GM21723 (cell line): Measurements from ENCODE around the gene AGMO.

Experiments used
- ATAC-seq: cut with Tn5 transposase; IDR thresholded peaks from one replicate; pipeline ENCODE4 v1.9.1; 2021; ENCODE audit warnings: mild to moderate bottlenecking, moderate library complexity; ENCODE audit not compliant: unreplicated experiment

The AGMO gene

DNA sequence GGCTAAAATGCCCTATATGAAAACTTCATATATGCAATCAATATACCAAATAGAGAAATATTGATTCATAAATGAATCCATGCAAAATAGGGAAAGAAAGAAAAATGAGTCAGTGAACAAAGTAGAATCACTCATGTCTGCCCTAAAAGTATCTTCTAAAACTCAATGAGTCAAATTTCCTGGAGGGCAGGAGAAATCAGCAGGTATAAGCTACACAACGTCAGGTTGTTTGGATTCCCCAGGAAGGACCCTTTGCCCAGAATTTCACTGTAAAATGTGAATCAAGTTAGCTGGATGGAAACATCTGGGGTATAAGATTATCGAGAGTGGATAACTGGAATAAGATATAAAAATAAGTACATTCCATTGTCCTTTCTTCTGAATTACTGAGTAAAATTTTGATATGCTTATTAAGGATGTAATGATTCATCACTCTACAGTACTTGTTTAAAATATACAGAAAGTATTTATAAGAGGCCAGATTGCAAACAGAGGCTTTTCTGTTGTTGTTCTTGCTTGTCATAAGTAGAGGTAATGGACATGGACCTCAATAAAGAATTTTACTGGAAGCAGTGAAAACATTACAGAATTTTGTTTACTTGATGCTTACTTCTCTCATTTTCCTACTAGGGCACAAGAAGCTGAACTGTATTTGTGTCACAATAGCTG is 99.0 kb downstream of the AGMO start:
- no peak for ATAC-seq

DNA sequence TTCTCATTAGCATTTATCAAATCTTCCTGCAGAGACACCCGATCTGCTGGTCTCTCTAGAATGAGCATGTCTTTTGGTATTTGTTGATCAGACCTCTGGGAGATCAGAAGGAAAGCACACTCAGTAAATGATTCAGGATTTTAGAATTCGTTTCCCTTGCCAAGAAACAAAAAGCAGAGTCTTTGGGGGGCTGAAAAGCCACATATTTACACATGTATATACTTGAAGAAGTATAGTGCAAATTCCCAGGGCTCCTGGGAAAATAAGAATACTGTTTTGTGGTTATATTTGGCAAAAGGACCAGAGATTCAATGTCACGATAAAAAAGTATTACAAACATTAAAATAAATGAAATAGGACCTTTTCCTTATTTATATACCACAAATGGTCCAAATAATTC is 100.2 kb downstream of the AGMO start:
- ATAC-seq: no peak

DNA sequence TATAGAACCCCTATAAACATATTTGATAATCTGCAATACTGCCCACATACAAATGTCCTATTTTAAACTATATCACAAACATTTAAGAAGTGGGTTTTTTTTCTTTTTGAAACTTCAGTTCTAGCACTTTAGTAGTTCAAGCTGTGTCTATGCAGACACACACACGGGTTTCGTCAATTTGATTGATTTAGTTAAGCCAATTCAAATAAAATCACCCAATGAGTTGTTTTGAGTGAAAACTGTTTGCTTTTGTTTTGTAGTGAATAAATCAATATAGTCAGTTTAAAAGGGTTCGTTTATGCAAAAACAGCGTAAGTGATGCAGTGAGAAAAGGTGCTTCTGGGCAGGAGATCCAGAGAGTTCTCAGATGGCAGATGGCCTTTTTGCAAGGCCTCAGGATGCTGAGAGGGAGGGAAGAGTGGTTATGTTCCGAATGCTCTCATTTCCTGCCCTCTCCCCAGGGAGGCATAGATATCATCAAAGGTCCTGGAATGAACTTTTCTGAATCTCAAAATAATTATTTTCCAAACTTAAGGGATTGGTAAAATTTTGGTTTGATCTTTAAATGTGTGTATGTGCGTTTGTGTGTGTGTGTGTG is 102.7 kb downstream of the AGMO start:
- ATAC-seq: no peak

DNA sequence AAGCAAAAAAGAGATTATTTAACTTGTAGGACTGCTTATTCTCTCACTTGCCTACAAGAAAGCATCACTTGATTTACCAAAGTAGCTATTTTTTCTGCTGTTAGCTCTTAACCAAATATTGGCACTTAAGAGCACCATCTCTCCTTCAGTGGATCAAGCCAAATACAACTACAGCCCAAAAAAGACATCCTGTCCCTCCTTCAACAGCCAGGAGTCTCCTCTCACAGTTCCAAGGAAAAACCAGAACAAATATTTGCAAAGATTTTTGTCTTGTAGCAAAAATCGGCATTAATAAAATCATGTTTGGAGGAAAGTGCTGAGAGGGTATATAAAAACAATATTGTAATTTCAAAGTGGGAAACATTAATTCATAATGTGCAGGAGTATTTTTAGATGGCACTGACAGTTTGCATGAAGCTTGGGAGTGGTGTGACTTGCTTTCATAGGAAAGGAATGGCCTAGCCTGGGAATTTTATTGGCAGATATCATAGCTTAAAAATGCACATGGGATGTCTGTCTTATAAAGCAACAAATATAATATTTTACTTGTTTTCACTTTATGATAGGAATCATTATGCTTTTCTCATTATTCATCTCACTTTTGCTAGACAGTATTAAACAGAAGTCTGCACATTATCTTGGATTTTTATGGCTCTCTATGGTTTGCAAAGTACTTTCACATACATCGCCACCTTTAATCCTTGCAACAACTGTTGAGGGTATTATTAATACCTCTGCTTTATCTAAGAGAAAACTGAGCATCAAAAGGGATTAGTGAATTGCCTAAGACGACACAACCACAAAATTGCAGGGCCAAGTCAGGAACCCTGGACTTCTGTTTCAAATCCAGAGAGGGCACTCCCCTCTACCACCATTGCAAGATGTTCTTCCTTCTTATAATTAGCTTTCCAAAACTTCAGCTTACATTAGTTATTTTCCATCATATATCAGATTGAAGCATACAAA is 103.5 kb downstream of the AGMO start:
- no peak for ATAC-seq

DNA sequence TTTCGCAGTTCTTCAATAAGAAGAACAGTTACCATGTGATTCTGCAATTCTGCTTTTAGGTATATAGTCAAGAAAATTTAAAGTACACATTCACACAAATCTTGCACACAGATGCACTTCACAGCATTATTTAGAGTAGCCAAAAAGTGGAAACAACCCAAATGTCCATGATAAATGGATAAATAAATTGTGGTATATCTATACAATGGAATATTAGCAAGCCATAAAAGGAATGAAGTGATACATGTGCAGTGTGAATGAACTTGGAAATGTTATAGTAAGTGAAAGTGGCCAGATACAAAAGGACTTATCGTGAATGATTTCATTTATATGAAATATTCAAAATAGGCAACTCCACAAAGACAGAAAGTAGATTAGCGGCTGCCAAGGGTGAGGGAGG is 109.1 kb downstream of the AGMO start:
- ATAC-seq: no peak

DNA sequence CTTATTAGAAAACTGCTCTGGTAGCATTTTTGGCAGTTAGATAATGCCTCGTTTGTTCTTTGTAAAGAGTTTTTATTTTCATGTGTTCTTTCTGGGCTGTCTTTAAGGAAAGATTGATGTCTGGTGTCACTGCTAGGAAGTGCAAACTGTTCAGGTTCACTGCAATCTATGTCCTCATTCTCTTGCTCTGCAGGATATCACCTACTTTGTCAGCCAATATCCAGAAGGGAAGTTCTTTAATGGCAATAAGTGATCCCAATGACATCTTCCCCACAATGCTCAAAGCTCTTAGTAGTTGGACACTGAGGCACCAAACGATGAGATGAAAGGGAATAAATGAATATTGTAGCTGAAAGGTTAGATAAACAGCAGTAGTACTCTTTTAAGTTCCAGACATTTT is 115.1 kb downstream of the AGMO start:
- ATAC-seq: no peak

DNA sequence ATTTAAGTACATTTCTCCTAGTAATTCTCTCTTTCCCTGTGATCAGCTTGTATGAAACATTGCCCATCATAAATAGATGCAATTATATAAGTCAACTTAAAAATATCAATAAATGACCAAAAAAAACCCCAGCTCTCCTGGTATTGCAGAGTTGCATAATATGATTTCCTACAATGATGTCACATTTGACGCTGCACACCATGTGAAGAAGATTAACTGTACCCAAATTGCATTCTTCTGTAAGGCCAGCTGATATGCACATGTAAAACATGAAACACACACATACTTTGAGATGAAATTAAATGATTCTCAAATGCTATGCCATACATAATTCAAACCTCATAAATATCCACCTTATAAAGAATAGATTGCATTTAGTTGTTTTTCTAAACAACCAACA is 115.5 kb downstream of the AGMO start:
- no peak for ATAC-seq

DNA sequence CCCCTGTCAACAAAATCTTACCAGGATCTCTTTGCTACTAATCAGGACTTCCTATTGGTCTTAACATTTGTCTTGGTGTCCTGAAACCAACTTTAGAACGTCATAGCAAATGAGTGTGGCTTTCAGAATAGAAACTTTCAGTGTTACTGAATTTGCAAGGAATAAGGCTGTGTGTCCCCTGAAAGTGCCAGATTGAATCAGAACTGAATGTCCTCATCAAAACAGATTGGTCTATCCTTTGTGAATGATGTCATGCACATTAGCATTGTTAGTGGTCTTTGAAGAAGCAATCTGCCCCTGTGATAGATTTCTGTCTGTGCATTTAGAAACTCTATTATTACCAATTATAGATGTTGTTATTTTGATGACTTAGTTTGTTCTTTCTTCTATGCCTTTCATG is 119.9 kb downstream of the AGMO start:
- no peak for ATAC-seq

DNA sequence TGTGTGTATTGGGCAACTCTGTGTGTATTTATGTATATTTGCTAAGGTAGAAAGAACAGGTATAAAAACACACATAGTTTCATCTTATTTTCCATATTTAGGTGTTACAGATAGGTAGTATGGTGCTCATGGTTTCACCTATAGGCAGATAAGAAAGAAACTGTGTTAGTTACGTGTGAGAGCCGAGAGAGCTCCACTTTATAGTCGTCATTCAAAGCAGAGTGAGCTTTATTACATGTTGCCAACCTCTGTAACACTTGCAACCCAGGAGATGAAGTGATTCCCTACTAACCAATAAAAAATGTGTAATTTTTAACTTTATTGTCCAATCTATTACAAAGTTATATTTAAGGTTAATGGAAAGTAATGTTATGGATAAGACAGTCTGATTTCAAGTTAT is 121.3 kb downstream of the AGMO start:
- no peak for ATAC-seq

DNA sequence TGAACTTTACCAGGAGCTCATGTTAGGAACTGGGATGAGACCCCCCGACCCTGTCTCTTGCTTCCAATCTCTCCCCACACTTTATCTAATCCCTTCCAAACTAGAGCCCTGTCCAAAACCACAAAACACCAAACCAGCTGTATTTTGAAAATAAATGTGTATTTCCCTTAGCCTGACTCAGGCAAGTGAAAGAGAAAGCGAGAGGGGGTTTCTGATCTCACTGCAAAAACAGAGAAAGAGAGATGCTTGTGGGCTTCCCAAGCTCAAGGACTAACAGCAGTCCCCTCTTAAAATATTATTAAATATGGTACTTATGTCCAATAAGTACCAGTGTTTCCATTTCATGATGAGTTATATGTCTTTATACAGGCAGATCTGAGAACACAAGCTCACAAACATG is 122.0 kb downstream of the AGMO start:
- ATAC-seq: no peak

DNA sequence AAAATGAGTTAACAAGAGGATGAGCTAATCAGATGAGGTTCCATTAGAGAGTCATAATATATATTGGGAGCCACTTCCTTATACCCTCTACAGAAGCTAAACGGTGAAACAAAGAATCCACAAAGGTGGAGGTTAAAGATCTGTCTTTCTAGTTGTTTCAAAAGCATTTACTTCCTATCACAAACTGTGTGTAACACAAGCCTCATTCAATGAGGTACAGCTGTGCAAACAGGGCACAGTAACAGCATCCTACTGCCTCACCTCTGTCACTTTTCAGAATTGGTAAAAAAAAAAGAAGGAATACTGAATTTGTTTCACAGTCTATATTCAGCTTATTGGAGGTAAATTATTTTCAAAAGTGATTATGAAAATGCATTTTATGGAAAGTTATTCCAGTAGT is 128.7 kb downstream of the AGMO start:
- no peak for ATAC-seq

DNA sequence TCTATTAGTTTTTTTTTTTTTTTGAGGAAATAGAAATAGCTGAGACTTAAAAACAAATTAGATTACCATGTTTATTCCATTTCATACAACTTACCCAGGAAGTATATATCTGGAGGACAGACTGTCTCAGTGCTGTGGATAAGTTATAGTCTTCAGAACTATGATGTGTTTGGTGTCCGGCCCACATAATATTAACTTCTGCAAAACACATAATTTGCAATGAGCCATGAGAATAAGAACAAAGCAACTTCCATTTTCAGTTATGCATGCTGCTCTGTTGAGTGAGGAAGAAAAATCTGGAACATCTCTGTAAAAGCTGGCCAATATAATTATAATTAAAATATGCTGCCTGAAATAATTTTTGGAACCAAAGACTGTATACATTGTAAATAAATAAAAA is 130.9 kb downstream of the AGMO start:
- no peak for ATAC-seq

DNA sequence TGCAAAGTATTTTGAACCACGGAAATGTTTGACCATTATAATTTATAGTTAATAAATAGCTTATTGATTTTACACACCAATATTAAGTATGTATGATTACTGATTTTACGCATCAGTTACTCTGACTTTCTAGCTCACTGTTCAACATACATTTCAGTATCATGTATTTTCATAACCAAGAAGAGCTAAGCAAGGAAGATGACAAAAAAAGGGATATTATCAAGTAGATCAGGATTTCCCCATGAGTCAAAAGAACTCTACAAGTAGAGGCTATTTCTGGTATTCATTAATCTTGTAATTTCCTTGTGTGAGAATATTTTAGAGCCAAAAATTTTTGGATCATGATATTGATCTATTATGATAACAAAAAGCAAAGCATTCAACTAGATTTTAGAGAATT is 131.6 kb downstream of the AGMO start:
- ATAC-seq: no peak

DNA sequence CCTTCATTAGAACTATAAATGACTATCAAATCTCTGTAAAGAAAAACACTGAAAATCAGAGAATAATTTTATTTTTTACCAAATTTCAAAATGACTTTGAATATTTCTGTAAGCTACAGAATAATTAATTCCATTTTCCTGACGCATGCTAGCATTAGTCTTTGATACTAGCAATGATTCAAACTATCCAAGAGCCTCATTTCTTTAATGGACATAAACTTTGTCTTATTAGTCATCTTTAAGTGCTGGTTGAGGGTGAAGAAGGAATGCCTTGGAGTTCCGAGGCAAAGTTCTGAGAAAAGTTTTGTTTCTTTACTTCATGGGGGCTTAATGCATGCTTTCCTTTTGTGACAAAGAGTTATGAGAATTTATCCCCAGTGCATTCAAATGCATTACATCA is 137.3 kb downstream of the AGMO start:
- ATAC-seq: no peak

DNA sequence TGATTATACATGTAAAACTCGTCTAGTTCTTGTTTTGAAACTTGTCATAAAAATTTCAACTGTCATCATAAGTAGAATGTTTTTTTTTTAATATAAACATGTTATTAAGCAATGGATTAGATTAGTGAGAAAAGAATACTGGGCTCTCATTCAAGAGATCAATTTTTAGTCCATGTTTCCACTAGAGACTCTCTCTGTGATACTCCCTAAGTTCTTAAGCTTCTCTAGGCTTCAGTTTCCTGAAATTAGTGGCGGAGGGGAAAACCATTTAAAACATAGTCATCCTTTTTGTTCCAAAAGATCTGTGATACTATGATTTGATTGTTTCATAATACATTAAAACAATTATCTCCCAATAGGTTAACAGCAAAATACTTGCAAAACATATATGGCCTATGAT is 142.2 kb downstream of the AGMO start:
- ATAC-seq: no peak

DNA sequence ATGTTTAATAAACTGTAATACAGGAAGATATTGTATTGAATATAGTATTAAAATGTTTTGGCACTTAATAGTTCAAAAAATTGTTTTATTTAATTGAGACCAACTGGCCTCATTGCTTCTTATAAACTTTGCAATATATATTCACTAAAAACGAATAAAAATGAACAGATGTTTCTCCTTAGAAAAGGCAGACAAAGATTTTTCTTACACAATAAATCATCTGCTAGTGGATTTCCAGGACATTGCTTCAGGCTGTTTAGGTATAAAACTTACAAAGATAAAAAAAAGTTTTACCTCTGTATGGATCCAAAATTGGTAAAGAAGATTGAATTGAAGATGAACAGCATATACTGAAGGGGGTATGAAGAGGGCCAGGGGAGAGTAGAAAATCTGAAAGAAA is 143.6 kb downstream of the AGMO start:
- no peak for ATAC-seq

DNA sequence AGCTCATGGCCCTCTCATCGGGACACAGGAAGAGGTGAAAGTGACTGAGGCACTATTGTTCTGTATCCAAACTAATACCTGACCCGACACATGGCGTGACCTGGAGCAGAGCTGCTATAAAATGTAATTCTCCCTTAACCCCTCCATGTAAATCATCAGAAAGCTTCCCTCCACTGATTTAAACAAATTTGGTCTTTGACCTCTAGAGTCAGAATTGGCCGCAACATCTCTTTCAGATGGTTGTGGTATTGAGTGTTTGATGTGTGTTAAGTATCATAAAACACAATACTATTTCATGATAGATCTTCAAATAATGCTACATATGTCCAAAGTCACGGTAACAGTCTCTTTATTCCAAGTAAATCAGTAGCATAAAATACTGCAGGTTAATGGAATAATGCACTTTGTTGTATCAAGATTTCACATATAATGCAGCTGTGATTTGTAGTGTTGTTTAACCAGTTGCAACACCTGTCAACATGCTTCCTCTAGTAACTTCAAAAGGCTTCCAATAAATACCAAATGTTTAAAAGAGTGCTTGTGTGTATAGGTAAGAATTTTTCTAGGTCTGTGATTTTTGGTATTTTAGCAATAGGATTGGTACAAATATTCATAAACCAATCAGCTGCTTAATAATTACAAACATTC is 144.3 kb downstream of the AGMO start:
- ATAC-seq: no peak

DNA sequence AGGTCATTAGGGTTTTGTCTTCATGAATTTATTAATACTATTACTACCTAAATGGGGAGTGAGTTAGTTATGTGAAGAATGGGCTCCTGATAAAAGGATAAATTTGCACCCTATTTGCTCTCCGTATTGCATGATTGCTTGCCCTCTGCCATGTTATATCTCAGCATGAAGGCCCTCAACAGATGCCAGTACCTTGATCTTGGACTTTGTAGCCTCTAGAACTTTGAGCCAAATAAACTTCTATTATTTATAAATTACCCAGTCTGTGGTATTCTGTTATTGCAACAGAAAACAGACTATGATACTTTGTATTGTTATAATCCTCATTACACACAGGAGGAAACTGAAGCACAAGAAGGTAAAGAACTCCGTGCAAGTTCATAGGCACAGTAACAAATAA is 150.8 kb downstream of the AGMO start:
- ATAC-seq: no peak

DNA sequence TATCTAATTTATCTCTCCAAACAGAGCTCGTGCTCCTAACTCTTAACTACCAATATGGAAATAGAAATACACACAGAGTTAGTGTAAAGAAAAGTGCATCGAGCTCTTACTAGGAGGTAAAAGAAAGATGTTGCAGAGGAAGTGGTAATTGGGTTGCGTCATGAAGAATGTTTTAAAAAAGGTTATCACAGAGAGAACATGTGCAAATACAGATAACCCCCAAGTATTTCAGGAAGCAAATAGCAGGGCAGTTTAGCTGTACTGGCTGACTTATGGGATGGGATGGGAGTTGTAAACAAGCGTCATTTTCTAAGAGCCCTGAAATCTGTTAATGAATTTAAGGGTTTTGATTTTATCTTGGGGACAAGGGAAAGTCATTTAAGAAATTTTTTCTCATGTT is 153.9 kb downstream of the AGMO start:
- ATAC-seq: no peak

DNA sequence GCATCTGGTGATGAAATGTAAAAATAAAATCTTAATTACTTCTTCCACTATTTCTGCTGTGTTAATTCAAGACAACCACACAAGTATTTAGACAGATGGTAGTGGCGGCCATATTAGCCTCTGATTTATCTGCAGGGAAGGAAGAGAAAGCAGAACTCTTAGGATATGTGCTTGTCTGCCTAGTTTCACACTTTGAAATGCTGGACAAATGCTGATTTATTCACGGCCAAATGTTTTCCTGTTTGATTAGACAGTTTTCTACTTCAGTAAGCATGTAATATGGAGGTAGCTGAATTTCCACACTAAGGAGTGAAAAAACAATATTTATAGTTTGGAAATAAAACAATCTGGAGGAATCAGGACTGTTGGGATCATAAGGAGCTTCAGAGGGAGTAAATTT is 158.1 kb downstream of the AGMO start:
- ATAC-seq: no peak

DNA sequence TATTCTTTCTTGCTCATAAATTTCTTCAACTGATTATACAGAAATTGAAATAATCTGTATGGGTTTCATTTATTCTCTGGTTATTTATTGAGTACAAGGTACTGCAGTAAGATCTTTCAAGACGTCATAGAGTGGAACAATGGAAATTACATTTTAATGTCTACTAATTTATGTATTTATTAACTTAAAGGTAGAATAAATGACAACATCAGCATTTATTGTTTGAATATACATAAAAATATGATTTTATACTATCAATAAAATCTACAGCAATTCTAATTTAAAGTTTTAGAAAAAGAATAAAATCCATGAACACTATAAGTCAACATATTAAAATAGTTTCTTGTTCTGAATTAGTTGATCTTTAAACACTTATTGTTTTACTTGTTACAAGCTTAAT is 158.5 kb downstream of the AGMO start:
- no peak for ATAC-seq
